HFFc6 (cell line): ENCODE measurements around the gene DPH2. TPM values are rescaled to one million over a fixed set of nuclear protein-coding genes. Genes with fewer than 3 reads are reported as not detected.
A peak's percentile ranks its signal among the peaks of the same experiment; 100 is the strongest.

Experiments used
- DNase-seq: peaks from one replicate; pipeline ENCODE4 v3.0.0-alpha.2; 2018
- H3K27ac Mint-ChIP-seq: 2 replicates; pipeline ENCODE4 v1.8.0; 2020; ENCODE audit warnings: mild to moderate bottlenecking, mixed read lengths
- H3K27me3 Mint-ChIP-seq: 2 replicates; pipeline ENCODE4 v1.8.0; 2021; ENCODE audit warnings: mild to moderate bottlenecking, moderate library complexity, mixed read lengths; ENCODE audit not compliant: insufficient read depth
- H3K36me3 Mint-ChIP-seq: 2 replicates; pipeline ENCODE4 v1.8.0; 2021; ENCODE audit warnings: low read depth, mixed read lengths
- H3K4me1 Mint-ChIP-seq: 2 replicates; pipeline ENCODE4 v1.8.0; 2020; ENCODE audit warnings: low read depth, mixed read lengths
- H3K4me3 Mint-ChIP-seq: 2 replicates; pipeline ENCODE4 v1.8.0; 2020; ENCODE audit warnings: mild to moderate bottlenecking, moderate library complexity, mixed read lengths
- H3K9me3 Mint-ChIP-seq: 2 replicates; pipeline ENCODE4 v1.8.0; 2020; ENCODE audit warnings: mild to moderate bottlenecking, mixed read lengths
- CTCF ChIP-seq: fragments of 200-600 bp; sonication (generic); IDR thresholded peaks from 2 replicates; pipeline ENCODE4 v1.5.0; 2021; ENCODE audit warnings: antibody characterized with exemption, mild to moderate bottlenecking
- total RNA-seq, 6 experiments: library from RNA; stranded (reverse); fragmentation: NEBNext Ultra II Directional; extraction: Animal tissue kit (Norgen Biotek cat#: 25700); gene quantifications; 2 replicates in 1 of 6; 3 replicates in 5 of 6; pipeline ENCODE4 v1.2.3, GENCODE V29; 2021

DPH2 gene
- total RNA-seq, 6 experiments from 2014 or later: 19.1 to 22.7 (median 20.8) TPM

GRCh38 chr1:43930949-43931275 lies 38.9 kb upstream of the DPH2 start:
- H3K9me3 Mint-ChIP-seq: peaks cover 12% of the 10 kb centered on the region
- H3K4me1 Mint-ChIP-seq: peaks cover 38% of the 10 kb centered on the region
- no peak overlapping the region for H3K4me3 Mint-ChIP-seq
- no peak for TF ChIP-seq CTCF
- peaks cover 30% of the 10 kb centered on the region for H3K36me3 Mint-ChIP-seq
- H3K27ac Mint-ChIP-seq: no peak overlapping the region
- DNase-seq: no peak
- peaks cover 3% of the 10 kb centered on the region; the same call in 1 of the 2 replicates for H3K27me3 Mint-ChIP-seq

GRCh38 chr1:43931711-43932660 lies 37.8 kb upstream of the DPH2 start:
- H3K4me3 Mint-ChIP-seq: no peak overlapping the region
- H3K36me3 Mint-ChIP-seq: peaks cover 22% of the 10 kb centered on the region
- TF ChIP-seq CTCF: no peak
- no peak for DNase-seq
- no peak overlapping the region; the same call in 1 of the 2 replicates for H3K27ac Mint-ChIP-seq
- H3K4me1 Mint-ChIP-seq: peaks cover 38% of the 10 kb centered on the region
- peaks cover 3% of the 10 kb centered on the region; the same call in 1 of the 2 replicates for H3K27me3 Mint-ChIP-seq
- H3K9me3 Mint-ChIP-seq: peaks cover 12% of the 10 kb centered on the region

- H3K4me3 Mint-ChIP-seq: peak overlapping the region; percentile 69
- H3K27ac Mint-ChIP-seq: peak overlapping the region; percentile 32
- DNase-seq: peak; percentile 46
Observed at GRCh38 chr1:43932786-43933385, 36.9 kb upstream of the DPH2 start.

GRCh38 chr1:43933386-43934100 lies 36.3 kb upstream of the DPH2 start, which contains the start of gene ARTN:
ARTN (plus strand) TSS chr1:43933801; CDS start chr1:43935657, 1,856 bp downstream.
- peaks cover 12% of the 10 kb centered on the region for H3K36me3 Mint-ChIP-seq
- H3K27ac Mint-ChIP-seq: peak within 1 kb of the TSS; percentile 38
- H3K4me1 Mint-ChIP-seq: peaks cover 31% of the 10 kb centered on the region
- DNase-seq: no peak
- peak within 1 kb of the TSS; percentile 69 for H3K4me3 Mint-ChIP-seq
- H3K9me3 Mint-ChIP-seq: peaks cover 6% of the 10 kb centered on the region
- no peaks in the 10 kb centered on the region for H3K27me3 Mint-ChIP-seq
- TF ChIP-seq CTCF: no peak

More at GRCh38 chr1:43932786-43933385, 36.9 kb upstream of the DPH2 start:
- peaks cover 14% of the 10 kb centered on the region for H3K36me3 Mint-ChIP-seq
- TF ChIP-seq CTCF: no peak
- H3K27me3 Mint-ChIP-seq: no peaks in the 10 kb centered on the region
- peaks cover 32% of the 10 kb centered on the region for H3K4me1 Mint-ChIP-seq
- H3K9me3 Mint-ChIP-seq: peaks cover 7% of the 10 kb centered on the region

GRCh38 chr1:43934101-43934985 lies 35.5 kb upstream of the DPH2 start:
- peak; percentile 44 for DNase-seq
- peaks cover 11% of the 10 kb centered on the region for H3K36me3 Mint-ChIP-seq
- no peaks in the 10 kb centered on the region for H3K27me3 Mint-ChIP-seq
- TF ChIP-seq CTCF: peak; percentile 93
- H3K4me1 Mint-ChIP-seq: peaks cover 30% of the 10 kb centered on the region
- H3K27ac Mint-ChIP-seq: peak overlapping the region; percentile 38
- peaks cover 6% of the 10 kb centered on the region for H3K9me3 Mint-ChIP-seq
- peak overlapping the region; percentile 65 for H3K4me3 Mint-ChIP-seq
